Measurements from ENCODE around the gene ACSM6.

ACSM6 gene

GRCh38 chr10:95263864-95264226, 69.8 kb downstream of the ACSM6 start:
- peak overlapping the region; percentile 87 for H3K27ac ChIP-seq
- no peak for DNase-seq (ENCODE audit: low read depth, low spot score)

GRCh38 chr10:95264227-95265051, 70.4 kb downstream of the ACSM6 start:
- peak; percentile 80 for DNase-seq (ENCODE audit: low read depth, low spot score)
- peak overlapping the region; percentile 87 for H3K27ac ChIP-seq

GRCh38 chr10:95265572-95265971, 71.5 kb downstream of the ACSM6 start:
- H3K27ac ChIP-seq = peak overlapping the region; percentile 87
- DNase-seq (ENCODE audit: low read depth, low spot score) = no peak

- DNase-seq (ENCODE audit: low read depth, low spot score) = peak; percentile 91
- H3K27ac ChIP-seq = peak overlapping the region; percentile 87
These were observed 72.6 kb downstream of the ACSM6 start for GRCh38 chr10:95266674-95267095.

GRCh38 chr10:95267251-95267650, 73.2 kb downstream of the ACSM6 start:
- peak overlapping the region; percentile 87 for H3K27ac ChIP-seq
- no peak for DNase-seq (ENCODE audit: low read depth, low spot score)

GRCh38 chr10:95268438-95268837, 74.4 kb downstream of the ACSM6 start:
- peak overlapping the region; percentile 87 for H3K27ac ChIP-seq
- DNase-seq (ENCODE audit: low read depth, low spot score) = no peak

GRCh38 chr10:95273393-95274312, 79.6 kb downstream of the ACSM6 start:
- peak overlapping the region; percentile 90 for H3K27ac ChIP-seq
- no peak for DNase-seq (ENCODE audit: low read depth, low spot score)

- H3K27ac ChIP-seq = peak overlapping the region; percentile 90
- no peak for DNase-seq (ENCODE audit: low read depth, low spot score)
These were observed 81.8 kb downstream of the ACSM6 start for GRCh38 chr10:95275726-95276366.

GRCh38 chr10:95276367-95277200, 82.5 kb downstream of the ACSM6 start:
- H3K27ac ChIP-seq = peak overlapping the region; percentile 90
- peak; percentile 46 for DNase-seq (ENCODE audit: low read depth, low spot score)

GRCh38 chr10:95277201-95277570, 83.1 kb downstream of the ACSM6 start:
- DNase-seq (ENCODE audit: low read depth, low spot score) = no peak
- peak overlapping the region; percentile 90 for H3K27ac ChIP-seq

- peak overlapping the region; percentile 90 for H3K27ac ChIP-seq
- DNase-seq (ENCODE audit: low read depth, low spot score) = no peak
These were observed 83.6 kb downstream of the ACSM6 start for GRCh38 chr10:95277614-95278013.

Data from epithelial cell of prostate (primary cell).